CD4-positive, alpha-beta T cell treated with Interleukin-6 at 100 ng/mL for 8 hours (primary cell): ENCODE results near the gene AP4B1.
"Not testable (repeated sequence)": the region's sequence is repeated elsewhere in the genome, so short reads cannot be mapped to it uniquely, and the experiment has no call there.

Source experiments
- DNase-seq: peaks from one replicate; pipeline ENCODE4 v3.0.0-alpha.2; 2020; ENCODE audit warnings: mixed read lengths, low spot score

AP4B1 gene

DNA sequence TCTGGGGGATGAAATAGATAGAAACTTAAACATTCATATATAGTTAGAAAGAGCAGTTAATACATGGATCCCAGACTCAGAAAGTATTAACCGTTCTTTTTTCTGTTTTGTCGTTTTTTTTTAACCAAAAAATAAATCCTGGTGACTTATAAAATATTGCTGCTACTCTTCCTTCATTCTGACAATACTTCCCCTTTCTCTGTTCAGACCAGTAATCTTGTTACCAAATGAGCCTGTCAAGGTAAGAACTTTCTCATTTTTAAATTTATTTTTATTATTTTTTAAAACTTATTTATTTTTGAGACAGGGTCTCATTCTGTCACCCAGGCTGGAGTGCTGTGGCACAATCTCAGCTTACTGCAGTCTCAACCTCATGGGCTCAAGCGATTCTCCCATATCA, 46.8 kb downstream of the AP4B1 start:
- DNase-seq: no peak

DNA sequence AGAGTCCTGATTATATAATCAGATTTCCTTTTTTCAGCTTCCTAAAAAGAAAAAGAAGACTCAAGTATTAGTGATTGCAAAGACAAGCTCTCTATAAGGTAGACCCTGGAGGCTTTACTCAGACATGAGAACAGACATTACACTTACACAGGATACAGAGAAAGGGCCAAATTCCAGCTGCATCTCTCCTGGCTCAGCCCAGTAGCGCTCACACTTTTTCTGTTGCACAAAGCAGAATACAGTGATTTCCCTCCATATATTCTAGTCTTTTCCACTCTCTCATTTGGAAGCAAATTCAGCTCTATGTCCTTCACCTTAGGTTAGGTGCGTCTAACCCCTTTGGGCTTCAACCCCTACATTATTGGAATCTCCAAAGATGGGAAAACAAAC, 48.2 kb downstream of the AP4B1 start:
- no peak for DNase-seq

DNA sequence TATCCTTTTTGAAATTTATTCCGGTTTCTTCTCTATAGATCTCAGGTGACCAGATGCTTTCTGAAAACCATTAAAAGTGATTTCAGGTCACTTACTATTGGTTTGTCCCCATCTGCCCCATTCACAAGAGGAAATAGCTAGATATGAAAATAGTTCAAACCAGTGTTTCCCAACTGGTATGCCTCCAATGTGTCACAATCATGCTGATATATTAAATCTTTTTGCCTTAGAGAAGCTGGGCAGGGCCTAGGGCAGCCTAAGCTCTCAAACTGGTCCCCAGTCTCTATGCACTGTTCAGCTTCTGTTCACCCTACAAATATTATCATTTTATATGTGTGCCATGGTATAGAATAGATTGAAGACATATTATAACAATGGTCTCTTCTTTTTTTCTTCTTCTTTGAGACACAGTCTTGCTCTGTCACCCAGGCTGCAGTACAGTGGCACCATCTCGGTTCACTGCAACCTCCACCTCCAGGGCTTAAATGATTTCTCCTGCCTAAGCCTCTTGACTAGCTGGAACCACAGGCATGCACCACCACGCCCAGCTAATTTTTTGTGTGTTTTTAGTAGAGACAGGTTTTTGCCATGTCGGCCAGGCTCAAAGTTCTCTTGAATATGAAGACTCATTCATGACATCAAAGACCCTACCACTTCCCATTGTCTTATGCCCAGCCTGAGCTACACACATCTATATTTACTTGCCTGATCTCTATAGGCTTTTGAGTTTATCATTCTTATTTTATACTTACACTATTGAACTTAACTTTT, 48.8 kb downstream of the AP4B1 start:
- no peak for DNase-seq

DNA sequence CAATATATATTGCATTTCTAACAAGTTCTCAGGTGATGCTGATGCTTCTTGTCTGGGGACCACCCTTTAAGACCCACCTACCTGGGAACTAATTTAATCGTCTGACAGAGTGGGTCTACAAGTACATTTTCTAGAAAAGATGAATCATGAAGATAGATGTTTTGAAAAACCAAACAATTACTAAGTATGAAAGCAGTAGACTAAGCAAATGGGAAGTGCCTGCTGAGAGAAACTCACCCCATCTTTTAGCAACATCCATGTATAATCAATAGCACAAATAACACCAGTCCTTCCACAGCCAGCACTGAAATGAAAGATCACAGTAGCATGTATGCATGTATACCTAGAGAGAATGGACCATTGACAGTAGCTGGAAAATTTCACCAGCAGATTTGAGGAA, 50.4 kb downstream of the AP4B1 start:
- DNase-seq: no peak

DNA sequence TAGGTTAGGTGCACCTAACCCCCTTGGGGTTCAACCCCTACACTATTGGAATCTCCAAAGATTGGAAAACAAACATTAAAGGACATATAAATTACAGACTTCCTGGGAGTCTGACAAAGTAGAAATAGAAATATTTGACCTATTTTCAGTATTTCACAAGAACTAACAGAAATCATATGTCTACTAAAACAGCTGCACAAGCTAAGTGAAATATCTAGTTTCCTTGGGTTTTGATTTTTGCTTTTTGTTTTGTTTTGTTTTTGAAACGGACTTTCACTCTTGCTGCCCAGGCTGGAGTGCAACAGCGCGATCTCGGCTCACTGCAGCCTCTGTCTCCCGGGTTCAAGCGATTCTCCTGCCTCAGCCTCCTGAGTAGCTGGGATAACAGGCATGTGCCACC, 51.9 kb downstream of the AP4B1 start:
- not testable (repeated sequence) for DNase-seq

DNA sequence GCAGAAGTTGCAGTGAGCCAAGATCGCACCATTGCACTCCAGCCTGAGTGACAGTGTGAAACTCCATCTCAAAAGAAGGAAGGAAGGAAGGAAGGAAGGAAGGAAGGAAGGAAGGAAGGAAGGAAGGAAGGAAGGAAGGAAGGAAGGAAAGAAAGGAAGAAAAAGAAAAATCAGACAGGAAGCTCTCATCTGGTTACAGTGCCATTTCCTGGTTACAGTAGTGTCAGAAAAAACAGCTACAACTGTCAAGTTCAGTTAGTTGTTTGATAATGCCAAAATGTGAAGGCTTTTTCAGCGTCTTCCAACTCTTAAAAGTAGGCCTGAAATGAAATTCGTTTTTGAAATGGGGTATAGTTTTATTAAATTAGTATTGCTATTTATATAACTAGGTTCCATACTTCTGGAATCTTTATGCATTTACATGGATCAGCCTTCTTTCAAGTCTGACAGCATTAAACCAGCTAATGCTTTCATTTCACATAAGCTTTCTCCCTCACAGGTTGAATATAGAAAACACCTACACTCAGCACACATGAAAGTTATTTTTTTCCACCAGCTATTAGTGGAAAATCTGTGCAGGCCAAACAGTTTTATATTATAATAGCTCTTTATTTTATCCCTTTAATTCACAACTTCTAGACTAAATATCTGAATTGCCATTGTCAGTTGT, 54.3 kb downstream of the AP4B1 start:
- no peak for DNase-seq

DNA sequence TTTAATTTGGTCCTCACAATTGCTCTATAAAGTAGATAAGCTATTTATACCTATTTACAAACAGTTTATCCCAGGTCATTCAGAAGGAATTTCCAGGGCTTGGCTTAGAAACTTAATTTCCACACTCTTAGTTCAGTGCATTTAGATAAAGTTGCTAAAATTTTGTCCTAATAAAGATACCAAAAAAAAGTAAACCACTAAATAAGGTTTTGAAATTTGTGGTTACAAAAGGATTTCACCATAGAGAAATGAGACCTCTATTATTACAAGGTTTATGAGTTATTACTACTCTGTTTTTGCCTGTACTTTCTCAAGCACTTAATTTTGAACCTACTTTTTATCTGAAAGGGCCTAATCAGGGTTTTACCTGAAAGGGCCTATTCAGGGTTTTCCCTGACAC, 55.5 kb downstream of the AP4B1 start:
- no peak for DNase-seq

DNA sequence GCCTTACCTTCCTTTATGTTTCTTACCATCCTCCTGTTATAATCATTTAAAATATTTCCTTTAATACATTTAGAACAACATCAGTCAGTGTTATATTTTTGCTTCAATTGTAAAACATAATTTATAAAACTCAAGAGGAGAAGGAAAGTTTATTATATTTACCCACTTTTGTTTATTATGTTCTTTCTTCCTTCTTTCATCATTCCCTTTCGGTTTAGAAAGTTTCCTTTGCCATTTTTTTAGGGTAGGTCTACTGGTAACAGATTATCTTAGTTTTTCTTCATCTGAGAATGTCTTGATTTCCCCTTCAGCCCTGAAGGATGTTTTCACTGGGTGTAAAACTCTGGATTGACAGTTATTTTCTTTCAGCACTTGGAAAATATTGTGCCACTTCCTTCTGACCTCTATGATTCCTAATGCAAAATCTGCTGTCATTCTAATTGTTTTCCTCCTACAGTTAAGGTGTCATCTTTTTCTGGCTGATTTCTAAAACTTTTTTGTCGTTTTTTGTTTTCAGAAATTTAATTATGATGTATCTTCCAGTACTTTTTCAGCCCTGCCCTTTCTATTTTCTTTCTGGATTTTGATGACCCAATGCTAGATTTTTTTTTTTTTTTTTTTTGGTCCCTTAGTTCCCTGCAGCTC, 58.1 kb downstream of the AP4B1 start:
- no peak for DNase-seq
